GM19455 (cell line): ENCODE data around the gene ADGRA3.

Source experiments
- ATAC-seq: cut with Tn5 transposase; IDR thresholded peaks from one replicate; pipeline ENCODE4 v1.9.1; 2021; ENCODE audit not compliant: unreplicated experiment

Gene ADGRA3, protein sequence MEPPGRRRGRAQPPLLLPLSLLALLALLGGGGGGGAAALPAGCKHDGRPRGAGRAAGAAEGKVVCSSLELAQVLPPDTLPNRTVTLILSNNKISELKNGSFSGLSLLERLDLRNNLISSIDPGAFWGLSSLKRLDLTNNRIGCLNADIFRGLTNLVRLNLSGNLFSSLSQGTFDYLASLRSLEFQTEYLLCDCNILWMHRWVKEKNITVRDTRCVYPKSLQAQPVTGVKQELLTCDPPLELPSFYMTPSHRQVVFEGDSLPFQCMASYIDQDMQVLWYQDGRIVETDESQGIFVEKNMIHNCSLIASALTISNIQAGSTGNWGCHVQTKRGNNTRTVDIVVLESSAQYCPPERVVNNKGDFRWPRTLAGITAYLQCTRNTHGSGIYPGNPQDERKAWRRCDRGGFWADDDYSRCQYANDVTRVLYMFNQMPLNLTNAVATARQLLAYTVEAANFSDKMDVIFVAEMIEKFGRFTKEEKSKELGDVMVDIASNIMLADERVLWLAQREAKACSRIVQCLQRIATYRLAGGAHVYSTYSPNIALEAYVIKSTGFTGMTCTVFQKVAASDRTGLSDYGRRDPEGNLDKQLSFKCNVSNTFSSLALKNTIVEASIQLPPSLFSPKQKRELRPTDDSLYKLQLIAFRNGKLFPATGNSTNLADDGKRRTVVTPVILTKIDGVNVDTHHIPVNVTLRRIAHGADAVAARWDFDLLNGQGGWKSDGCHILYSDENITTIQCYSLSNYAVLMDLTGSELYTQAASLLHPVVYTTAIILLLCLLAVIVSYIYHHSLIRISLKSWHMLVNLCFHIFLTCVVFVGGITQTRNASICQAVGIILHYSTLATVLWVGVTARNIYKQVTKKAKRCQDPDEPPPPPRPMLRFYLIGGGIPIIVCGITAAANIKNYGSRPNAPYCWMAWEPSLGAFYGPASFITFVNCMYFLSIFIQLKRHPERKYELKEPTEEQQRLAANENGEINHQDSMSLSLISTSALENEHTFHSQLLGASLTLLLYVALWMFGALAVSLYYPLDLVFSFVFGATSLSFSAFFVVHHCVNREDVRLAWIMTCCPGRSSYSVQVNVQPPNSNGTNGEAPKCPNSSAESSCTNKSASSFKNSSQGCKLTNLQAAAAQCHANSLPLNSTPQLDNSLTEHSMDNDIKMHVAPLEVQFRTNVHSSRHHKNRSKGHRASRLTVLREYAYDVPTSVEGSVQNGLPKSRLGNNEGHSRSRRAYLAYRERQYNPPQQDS (N-terminal part only)

DNA sequence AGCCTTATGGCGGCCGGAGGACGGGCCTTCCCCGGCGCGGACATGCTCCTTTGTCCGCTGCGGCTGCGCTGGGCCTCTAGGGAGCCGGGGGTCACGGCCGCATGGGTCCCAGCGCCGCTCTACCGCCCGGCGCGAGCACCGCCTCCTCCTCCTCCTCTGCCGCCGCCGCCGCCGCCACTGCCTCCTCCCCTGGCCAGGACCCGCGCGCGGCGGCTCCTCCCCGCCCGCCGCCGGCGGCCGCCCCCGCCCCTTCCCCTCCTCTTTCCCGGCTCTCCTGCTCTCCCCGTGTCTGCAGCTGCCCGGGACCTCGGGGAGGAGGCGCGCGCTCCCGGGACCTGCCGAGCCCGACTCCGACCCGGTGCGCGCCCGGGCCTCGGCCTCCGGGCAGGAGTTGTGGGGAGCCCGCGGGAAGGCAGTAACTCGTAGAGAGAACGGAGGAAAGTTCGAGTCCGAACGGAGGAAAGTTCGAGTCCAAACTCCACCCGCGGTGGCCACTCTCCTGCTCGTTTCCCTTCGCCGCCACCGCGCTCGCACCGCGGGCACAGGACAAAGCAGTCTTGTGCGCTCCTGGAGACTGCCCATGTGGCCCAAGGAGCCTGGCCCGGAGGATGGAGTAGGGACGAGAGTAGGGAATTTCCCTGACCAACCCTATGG, at the start of gene ADGRA3:
TSS of gene ADGRA3 (minus strand) at position 179 of the 654 bp plus-strand sequence. CDS start 282 bp downstream, outside the sequence.
- no peak for ATAC-seq

DNA sequence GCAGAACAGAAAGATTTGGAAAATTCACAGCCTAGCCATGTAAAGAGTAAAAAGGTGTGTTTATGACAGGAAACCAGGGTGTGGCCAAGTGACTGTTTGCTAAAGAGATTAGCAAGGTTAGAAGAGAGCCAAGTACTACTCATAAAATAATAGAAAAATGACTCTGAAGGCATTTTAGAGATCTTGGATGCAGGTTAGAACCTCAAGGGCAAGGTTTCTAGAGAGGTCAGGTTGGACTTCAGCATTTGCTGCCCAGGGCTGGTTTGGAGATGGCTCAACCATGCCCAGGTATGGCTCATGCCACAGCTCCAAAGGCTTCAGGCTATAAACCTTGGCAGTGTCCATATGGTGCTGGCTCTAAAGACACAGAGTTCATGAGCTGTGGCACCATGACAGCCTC, 40.6 kb upstream of the ADGRA3 start:
- no peak for ATAC-seq

DNA sequence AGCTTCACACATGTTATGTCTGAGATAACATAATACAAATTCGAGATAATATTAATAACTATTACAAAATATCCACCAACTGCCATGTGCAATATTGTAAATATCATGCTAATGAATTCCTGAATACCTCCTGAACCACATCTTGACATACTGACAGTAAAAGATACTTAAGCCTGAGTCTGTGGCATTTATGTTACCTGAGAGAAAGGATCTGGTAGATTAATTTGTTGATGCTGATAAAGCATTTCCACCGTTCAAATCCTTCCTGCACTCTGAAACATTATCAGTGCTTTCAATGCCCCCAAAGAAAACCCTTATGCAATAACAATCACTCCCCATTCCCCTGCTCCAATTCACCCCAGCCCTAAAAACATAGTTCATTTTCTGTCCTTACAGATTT, 38.8 kb upstream of the ADGRA3 start:
- ATAC-seq, result no peak

DNA sequence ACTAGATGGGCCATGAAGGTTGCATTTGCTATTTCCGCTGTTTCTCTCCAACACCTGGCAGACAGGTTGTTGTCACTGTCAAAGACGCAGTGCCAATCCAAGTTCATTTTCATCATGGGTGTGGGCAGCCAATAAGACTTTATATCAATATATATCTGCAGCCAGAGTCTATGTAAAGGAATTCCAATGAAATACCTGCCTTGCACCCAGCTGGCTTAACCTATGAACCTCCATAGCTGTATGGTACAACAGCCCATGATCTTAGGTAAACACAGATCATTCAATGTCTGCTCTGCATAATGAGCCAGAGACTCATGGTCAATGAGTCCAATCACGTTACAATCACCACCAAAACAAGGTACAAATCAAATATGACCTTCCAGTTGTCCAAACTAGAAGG, 37.7 kb upstream of the ADGRA3 start:
- ATAC-seq, result no peak

DNA sequence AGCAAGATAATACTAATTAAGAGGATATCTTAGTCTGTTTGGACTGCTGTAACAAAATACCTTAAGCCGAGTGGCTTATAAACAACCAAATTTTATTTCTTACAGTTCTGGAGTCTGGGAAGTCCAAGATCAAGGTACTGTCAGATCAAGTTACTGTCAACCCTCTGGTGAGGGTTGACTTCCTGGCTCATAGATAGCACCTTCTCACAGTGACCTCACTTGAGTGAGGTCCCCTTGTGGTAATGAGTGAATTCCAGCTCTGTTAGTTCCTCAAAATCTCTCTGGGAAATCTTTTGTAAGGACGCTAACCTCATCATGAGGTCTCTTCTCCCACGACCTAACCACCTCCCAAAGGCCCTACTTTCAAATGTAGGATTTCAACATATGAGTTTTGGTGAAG, 36.9 kb upstream of the ADGRA3 start:
- ATAC-seq, result no peak

DNA sequence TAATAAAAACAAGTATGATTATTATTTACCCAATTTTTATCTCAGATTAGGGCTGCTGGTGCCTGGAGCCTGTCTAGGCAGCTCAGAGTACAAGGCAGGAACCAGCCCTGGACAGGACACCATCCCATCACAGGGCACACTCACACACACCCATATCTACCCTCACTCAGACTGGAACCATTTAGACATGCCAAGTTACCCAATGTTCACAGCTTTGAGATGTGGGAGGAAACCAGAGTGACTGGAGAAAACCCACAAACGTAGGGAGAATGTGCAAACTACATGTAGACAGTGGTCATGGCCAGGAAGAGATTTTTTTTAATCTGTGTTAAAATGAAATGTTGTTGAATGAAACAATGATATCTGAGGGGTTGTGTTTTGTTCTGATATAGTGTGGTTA, 35.7 kb upstream of the ADGRA3 start:
- no peak for ATAC-seq

DNA sequence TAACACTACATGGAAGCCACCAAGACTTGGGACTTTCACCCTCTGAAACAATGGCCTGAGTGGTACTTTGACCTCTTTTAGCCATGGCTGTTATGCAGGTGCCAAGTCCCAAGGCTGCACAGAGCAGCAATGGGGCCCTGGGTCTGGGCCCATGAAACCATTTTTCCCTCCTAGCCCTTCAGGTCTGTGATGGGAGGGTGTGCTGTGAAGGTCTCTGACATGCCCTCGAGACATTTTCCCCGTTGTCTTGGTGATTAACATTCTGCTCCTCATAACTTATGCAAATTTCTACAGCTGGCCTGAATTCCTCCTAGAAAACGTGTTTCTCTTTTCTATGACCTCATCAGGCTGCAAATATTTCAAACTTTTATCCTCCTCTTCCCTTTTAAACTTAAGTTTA, 30.4 kb upstream of the ADGRA3 start:
- ATAC-seq, result no peak

DNA sequence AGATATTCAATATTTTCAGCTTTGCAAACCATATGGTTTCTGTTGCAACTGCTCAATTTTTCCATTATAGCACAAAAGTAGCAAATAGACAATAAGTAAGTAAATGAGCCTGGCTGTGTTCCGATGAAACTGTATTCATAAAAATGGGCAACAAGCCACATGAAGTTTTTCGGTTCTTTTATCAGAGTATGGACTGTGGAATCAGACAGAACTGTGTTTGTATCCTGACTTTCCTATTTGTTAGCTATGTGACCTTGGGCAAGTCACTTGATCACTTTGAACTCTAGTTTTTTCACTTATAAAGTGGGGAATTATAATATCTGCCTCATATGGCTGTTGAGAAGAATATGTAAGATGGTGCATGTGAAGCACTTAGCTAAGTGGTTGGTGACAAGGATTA, 23.4 kb upstream of the ADGRA3 start:
- no peak for ATAC-seq

DNA sequence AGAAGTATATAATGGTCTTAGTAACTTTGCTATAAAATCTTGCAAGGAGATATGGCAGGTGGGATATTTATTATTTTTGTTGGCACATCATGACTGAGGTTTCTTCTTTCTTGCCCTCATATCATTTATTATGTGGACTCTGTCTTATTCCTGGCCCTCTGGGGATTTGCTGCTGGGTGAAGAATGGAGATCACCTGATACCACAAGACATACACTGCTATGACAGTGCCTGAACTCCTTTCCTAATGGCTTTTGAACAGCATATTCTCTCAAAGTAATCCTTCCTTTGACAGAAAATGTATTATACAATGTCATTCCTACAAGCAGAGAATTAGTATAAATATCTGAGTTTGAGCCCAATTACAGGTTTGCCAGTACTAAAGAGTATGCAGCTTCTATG, 22.0 kb upstream of the ADGRA3 start:
- ATAC-seq, result no peak

DNA sequence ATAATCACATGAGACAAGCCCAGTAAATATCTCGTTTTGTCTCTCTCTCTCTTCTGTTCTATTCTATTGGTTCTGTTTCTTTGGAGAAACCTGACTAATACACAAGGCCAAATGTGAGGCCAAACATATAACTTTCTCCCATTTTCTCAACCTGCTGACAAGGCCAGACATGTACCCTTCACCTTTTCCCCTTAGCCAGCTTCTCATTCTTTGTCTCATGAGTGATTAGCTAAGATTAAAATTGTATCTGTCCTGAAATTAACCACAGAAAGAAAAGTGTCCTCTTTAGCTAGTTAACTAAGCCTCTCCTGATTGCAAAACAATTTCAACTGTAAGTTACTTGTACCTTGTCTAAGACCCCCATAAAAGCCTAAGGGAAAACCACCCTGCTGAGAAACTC, 18.5 kb upstream of the ADGRA3 start:
- no peak for ATAC-seq

DNA sequence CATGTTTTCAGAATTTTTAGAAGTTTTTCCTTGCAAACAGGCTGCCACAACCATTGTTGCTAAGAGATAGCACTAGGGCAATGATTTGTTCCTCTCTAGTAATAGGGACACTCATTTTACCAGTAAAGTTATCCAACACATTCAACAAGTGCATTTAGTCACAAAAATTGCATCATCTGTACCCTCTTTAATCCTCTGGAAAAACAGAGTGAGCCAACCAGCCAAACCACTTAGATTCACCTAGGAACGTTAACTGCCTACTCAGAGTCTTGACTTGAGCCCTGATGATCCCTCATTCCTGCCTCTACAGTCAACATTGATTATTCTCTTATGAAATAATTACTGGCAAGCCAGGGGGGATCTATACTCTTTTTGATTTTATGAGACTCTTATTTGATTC, 17.0 kb upstream of the ADGRA3 start:
- ATAC-seq, result no peak

DNA sequence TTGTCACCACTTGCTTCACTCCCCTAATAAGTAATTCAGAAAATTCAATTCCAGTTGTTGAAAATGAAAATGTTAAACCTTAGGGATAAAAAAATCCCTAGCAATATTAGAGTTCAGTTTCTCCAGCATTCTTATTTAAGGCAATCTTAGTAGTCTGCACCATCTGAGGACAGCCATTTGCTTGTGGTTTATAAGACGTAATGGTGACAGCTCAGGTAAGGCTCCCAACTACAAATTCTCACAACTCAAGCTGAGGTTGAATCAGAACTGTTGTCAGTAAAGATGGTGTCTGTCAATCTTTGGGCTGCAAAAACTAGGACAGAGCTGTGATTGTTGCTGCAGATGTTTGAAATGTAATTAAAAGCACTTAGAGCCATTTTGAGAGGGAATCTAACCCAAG, 16.3 kb upstream of the ADGRA3 start:
- no peak for ATAC-seq

DNA sequence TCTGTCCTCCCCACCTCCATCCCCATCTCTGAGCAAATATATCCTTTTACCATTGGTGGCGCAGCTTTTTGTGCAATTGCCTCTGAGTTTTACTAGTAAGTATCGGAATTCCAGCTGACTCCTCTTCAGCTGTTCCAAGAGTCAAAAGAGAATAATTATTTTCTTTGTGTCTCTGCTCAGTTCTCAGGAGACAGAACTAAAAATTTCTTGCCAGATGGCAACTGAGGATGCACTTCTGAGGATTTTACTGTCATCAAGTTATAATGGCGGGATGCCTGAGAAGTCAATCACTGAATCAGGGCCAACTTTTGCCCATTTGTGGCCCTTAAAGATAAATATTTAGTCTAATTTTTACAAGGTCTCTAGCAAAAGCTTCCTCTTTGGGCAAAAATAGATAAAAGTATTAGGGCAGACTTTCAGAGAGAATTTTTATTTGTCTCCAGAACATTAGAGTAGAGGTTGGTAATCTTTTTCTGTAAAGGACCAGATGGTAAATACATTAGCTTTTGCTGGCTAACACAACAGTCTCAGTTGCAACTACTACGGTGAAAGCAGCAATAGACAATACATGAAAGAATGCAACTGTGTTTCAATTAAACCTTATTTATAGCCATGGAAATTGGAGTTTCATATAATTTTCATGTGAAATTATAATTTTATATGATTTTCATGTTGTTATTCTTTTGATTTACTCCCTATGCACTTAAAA, 15.6 kb upstream of the ADGRA3 start:
- ATAC-seq, result no peak

DNA sequence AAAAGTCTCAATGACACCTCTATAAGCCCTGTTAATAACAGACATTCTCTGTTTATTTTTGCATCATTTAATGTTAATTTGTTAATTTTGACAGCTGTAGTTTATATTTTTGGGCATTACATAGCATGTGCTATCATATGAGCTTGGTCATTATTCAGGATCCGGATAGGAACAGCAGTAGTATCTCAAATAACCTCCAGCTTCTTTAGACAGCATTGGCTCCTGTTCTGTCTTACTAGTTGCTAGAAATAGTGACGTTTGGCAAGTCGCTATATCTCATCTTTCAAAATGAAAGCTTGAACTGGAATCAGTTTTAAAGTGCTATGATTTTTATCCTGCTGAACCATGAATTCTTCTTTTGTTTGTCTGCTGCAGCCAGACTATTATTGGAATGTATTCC, 9.0 kb upstream of the ADGRA3 start:
- ATAC-seq, result no peak

DNA sequence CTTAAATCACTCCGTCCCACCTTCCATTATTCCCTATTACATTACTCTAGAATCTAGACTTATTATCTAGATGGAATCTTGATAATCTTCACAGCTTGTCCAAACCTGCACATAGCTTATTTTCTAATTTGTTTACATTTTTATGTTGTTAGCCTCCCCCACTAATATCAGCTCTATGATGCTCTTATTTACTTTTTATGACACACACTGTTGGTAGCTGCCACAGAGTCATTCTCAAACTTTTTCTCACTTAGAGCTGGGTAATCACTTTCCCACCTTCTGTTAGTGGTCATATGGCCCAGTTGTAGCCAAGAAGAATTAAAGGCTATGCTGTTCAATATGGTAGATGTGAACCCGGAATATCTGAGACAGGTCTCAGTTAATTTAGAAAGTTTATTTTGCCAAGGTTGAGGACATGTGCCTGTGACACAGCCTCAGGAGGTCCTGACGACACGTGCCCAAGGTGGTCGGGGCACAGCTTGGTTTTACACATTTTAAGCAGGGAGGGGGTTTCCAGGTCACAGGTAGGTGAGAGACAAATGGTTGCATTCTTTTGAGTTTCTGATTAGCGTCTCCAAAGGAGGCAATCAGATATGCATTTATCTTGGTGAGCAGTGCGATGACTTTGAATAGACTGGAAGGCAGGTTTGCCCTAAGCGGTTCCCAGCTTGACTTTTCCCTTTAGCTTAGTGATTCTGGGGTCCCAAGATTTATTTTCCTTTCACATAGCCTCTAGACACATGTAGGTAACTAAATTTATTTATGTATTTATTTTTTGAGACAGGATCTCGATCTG, 7.0 kb upstream of the ADGRA3 start:
- no peak for ATAC-seq

DNA sequence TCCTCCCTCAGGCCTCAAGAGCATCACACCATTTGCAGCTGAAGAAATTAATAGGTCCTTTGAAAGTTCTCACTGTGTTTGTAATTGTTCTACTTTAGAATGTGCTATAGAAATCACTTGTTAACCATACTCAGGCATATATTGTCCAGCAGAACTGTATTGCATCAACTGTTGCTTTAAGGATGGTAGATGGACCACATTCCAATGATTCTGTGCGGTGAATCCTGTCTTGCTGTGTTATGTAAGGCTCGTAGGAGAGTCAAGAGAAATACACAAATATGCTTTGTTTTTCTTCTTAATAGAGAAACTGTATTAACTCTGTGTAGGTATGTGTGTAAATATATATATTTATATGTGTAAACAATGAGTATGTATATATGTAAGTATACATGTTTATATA, 6.3 kb upstream of the ADGRA3 start:
- no peak for ATAC-seq

DNA sequence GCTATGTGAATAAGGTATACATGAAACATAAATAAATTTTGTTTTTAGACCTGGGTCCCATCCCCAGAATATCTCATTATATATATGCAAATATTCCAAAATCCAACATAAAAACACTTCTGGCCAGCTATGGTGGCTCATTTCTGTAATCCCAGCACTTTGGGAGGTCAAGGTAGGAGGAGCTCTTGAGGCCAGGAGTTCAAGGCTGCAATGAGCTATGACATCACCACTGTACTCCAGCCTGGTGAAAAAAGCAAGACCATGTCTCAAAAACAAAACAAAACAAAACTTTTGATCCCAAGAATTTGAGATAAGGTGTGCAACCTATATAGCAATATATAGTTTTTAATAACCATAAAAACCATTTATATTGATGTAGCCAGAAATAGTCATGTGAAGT, 5.4 kb upstream of the ADGRA3 start:
- no peak for ATAC-seq

DNA sequence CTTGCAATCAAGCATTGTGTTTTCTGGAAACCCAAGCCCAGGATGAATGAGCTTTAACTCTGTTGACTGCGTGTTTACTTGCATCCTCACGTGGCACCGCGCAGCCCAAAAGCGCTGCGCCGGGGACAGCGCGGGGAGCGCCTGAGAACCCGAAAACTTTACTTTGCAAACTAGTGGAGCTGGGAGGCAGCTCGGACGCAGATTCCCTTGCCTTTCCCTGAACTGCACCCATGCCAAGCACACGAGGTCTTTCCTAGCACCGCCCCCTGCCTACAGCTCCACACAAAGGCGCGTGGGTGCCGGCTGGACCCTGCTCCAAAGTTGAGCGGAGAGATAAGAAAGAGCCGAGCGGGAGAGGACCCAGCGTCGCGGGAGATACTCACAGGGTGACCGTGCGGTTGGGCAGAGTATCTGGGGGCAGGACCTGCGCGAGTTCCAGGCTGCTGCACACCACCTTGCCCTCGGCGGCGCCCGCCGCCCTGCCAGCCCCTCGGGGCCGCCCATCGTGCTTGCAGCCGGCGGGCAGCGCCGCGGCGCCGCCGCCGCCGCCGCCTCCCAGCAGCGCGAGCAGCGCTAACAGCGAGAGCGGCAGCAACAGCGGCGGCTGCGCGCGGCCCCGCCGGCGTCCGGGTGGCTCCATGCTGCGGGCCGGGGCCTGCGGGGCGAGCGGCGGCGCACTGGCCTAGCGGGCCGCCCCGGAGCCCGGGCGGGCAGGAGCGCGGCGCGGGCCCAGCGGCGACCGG, 550 bp downstream of the ADGRA3 start:
- ATAC-seq, result no peak

DNA sequence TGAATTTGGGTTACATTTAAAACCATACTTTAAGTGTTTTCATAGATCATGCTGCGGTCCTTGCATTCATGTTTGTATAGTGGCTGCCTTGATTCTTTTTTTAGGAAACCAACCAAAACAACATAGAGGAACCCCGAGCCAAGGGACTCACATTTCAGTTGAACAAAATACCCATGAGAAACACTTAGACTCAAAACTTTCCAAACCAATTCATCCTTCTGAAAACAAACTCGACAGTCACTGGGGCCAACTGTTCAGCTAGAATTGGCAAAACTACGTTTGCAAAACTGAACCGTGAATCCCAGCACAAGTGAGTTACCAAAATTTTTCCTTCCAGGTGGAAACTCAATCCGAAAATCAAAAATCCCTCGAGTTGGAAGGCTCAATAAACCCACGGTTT, 1.4 kb downstream of the ADGRA3 start:
- ATAC-seq, result no peak
